Left kidney (tissue), 2 donors: ENCODE results near the gene RNU6-7. TPM values are rescaled to one million over a fixed set of nuclear protein-coding genes. Genes with fewer than 3 reads are reported as not detected.

Experiments
- DNase-seq: peaks from one replicate; pipeline ENCODE4 v3.0.0-alpha.2; 2013
- polyA plus RNA-seq: library from polyadenylated mRNA; unstranded; fragments of 120-200 nt; gene quantifications from one replicate; pipeline ENCODE4 v1.2.1, GENCODE V29; 2013; ENCODE audit not compliant: insufficient read length

The RNU6-7 gene
- polyA plus RNA-seq, 1 donor, result not detected

DNA sequence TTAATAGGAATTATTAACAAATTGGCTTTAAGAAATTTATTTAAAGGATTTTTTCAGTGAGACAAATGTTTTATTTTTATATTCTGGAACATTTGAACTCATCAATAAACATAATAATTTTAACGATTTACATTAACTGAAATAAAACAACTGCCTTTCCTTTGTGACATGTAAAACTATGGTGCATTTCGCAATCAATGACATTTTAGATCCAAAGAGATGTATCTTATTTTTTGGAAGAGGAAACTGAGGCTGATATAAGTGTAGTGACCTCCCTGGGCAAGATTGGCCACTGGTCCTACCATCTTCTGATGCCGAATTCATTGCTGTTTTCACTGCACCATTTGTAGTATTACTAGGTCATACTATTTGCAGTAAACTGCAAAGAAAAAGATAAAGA, 3.7 kb downstream of the RNU6-7 start:
- no peak for DNase-seq

DNA sequence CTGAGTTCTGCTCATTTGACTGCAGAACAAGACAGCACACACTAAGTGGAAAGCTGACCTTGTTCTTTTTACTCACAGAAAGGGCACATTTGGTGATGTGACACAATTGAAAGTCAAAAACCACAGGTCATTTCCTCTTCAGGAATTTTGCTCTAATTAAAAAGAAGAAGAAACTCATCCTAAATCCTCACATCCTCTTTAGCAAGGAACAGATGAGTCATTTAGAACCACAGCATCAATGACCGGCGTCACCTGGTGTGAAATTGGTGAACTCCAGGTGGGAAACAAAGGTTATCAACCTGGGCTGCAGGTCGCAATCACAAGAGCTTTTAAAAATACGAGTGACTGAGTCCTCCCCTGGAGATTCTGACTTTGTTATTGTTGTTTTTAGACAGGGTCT, 4.1 kb downstream of the RNU6-7 start:
- no peak for DNase-seq

DNA sequence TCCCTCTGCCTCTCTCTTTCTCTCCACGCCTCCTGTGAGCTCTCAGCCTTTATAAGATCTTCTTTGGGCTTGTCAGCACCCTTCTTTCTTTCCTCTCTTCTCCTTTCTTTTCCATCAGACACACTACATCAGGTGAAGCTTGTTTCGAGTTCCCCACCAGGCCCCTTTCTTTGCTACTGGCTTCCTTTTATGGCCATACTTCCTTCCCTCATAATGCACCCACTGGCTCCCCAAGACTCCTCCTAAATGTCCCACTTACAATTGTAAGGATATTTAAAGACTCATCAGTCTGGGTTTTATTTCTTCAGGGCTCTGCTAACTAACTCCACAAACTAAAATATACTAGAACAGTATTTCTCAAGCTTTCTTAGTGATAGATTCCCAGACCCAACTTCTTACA, 4.7 kb downstream of the RNU6-7 start:
- DNase-seq, result no peak

- DNase-seq, result no peak
Measured at GRCh38 chr14:32208490-32208889, 6.6 kb downstream of the RNU6-7 start.

DNA sequence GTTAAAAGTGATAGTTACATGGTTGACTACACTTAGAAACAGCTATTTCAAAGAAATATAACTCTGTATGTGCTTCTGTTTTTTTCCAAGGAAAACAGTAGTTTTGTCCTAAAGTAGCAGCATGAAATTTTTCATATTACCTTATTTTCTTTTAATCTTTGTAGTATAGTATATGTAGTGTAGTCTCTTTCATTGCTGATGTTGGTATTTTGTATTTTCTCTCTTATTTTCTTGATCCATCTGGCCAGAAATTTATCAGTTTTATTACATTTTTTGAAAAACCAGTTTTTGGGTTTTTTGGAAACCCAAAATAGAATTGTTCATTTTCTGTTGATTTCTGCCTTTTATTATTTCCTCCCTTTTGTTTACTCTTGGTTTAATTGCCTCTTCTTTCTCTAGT, 7.6 kb downstream of the RNU6-7 start:
- DNase-seq, result no peak

DNA sequence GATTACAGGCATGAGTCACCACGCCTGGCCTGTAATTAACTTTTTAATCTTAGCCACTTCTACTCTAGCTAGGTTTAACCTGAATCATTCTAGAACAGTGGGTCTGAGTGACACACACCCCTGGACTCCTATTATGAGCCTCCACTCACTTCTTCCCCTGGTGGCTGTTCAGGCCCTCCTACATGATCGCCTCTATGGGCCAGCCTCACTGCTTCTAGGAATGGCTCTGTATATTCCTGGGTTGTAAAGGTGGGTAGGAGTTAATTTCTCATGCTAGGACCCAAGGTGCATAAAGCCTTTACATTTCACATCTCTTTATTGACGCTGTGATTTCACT, 9.2 kb downstream of the RNU6-7 start:
- DNase-seq, result no peak

GRCh38 chr14:32212833-32213232, 11.0 kb downstream of the RNU6-7 start:
- DNase-seq, result no peak

GRCh38 chr14:32217301-32217700, 15.5 kb downstream of the RNU6-7 start:
- no peak for DNase-seq

DNA sequence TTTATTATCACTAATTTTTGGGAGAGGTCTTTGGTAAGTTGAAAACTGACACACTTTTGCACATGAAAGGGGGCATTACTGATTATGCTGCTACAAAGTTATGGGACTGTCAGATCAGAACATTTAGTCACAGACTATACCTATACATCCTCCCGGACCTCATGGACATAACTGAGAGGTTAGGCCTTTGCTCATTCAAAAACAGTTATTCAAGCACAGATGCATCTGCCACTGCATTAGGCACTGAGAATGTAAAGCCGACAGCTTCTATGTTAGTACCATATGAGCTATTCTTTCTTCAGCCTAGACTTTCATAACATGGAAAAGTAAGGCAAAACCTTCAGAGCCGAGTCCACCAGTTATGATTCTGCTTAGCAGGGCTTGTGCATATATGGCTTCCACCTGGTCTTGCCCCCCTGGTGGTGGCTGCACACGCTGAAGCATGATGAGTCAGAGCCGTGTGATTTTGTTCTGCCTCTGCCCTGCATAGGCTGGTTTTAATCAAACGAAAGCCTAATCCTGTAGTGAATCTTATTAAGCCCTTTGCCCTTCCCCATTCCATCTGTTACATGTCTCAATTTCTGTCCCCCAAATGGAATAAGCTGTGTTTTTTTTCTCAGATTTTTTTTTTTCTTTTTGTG, 23.0 kb downstream of the RNU6-7 start:
- no peak for DNase-seq

DNA sequence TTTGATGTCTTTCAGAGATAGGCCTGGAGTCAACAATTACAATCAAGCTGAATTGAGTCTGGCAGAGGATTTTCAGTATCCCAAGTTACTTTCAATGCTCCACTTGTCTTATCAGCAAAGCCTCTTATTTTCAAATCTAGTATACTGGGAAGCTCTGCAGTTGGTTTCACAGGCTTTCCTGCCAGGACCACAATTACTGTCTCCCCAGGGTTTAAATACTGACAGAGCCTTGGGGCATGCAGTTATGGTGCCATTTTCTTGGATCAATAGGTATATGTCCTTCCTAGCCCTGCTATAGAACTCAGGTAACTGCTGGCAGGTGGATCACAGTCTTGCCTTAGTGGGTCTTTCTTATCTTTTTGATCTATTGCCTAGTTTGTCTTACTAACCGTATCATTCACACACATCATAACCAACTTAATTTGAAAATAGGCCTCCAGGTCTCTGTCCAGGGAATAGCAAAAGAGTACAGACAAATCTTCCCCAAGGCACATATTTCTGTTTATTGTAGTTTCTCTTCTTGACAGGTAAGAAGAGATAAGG, 23.6 kb downstream of the RNU6-7 start:
- DNase-seq, result no peak

DNA sequence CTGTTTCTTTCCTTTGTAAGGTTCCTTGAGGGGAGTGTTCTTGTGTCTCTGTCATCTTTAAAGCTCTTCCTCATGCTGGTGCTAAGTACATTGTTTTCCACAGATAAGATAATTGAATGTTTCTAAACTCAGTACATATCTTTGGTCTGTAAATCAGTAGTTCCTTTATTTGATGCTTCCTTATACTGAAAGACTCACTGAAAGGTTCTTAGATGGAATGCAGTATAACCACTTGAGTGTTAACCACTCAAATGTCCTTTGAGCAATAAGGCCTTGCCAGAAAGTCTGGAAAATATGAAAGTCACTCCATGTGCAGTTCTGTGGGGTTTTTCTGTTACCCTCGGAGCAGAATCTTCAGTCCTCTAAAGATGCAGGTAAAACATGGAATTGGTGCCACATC, 24.2 kb downstream of the RNU6-7 start:
- DNase-seq, result no peak

- no peak for DNase-seq
Measured at GRCh38 chr14:32230181-32230580, 28.3 kb downstream of the RNU6-7 start.

GRCh38 chr14:32230695-32231280, 28.9 kb downstream of the RNU6-7 start:
- DNase-seq, result no peak

DNA sequence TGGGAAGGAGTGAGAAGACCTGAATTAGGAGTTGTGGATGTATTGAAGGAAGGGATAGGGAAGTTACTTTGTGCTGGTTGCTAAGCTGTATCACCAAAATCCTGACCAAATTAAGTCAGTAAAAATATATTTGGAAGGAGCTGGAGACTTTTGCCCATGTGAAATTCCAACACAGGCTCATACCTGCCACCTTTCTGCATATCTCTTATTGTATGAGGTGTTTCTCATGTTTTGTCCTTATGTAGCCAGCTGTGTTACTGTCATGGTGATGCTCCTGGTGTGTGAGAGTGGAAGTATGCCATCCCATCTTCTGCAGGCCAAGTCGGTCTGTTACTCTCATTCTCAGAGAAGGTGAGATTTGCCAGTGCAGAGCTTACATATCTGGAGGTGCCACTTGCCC, 30.6 kb downstream of the RNU6-7 start:
- DNase-seq, result no peak

DNA sequence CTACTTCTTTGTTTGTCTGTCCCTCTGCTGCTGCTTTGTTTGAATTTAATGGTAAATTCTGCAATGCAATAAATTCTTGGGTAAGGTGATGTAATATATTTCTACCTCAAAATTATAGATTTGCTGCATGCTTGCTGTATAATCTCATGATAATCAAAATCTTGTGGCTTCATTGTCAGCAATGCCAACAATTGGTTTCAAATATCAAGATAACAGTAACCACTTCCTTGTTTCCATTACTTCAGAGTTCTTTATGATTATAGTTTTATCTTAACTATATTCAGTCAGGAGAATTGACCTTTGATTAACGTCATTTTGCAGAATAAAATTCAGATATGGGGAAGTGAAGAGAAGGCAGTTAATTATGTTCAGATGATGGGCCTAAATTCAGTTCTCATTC, 31.4 kb downstream of the RNU6-7 start:
- no peak for DNase-seq

DNA sequence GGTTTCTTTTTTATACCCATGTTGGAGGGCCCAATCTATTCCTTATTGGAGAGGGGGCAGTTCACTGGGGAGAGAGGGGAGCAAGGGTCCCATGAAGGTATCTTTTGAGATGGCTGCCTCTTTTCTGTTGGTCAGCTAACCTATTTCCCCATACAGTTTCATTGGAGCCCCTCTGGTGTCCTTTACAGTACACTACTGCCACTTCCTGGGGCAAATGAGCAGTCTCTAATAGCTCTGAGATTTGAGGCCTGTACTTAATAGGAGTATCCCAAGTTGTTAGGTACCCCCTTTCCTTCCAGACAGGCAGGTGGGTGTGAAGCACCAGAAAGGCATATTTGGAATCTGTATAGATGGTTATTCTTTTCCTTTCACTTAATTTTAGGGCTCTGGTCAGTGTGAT, 42.6 kb downstream of the RNU6-7 start:
- DNase-seq, result no peak

DNA sequence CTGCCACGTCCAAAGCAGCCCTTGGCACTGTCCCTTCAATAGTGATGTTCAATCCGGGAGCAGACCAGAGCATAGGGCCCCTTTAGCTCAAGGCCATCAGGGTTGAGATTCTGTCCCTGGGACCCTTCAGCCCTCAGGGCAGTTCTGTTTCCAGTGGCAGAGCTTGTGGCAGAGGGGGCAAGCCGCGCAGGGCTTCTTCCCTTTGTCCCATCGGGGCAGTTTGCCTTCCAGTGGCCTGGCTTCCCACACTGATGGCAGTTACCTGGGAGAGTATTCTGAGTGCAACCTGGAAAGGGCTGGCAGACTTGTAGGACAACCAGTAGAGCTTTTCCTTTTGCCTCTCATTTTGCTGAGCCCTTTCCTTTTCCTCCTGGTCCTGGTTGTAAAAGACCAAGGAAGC, 44.9 kb downstream of the RNU6-7 start:
- no peak for DNase-seq

- DNase-seq, result no peak
Measured at GRCh38 chr14:32249371-32249770, 47.5 kb downstream of the RNU6-7 start.

- DNase-seq, result no peak
Measured at GRCh38 chr14:32249780-32250179, 47.9 kb downstream of the RNU6-7 start.

- DNase-seq, result no peak
Measured at GRCh38 chr14:32250681-32251080, 48.8 kb downstream of the RNU6-7 start.

DNA sequence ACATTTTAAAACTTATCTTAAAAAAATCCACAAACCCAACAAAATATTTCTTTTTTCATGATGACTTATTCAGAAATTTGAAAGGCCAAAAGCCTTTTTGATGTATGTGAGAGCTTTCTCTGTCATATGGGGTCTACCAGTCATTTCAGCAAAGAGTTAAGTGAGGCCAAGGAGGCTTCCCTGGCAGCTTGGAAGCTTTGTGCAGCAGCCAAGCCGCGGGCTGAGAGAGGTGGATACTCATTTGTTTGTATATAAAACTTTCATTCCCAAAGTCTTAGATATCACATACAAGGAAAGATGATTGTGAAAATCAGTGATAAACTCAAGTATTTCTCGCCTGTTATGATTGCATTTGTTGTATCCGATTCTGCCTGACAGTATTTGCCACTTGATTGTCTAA, 49.7 kb downstream of the RNU6-7 start:
- DNase-seq, result no peak
